GM13977 (cell line): ENCODE results near the gene PPP1R14C.
"Not testable (repeated sequence)": the region's sequence is repeated elsewhere in the genome, so short reads cannot be mapped to it uniquely, and the experiment has no call there.

Source experiments
- DNase-seq: peaks from one replicate; pipeline ENCODE4 v3.0.0; 2012; ENCODE audit warnings: low spot score
- CTCF ChIP-seq: IDR thresholded peaks from 2 replicates; pipeline ENCODE4 v1.5.1; 2012; ENCODE audit warnings: mild to moderate bottlenecking, control low read depth; ENCODE audit not compliant: insufficient read depth; ENCODE audit errors: extremely low read depth, missing control alignments
- in situ Hi-C: fragments of 300-500 bp; cut with MboI; formaldehyde crosslinking; loops from one replicate; pipeline ENCODE4 v1.12.0; 2022; ENCODE audit warnings: low sequenced_read_pairs, low pct_unique_long_range_greater_than_20kb, mixed read lengths, inconsistent platforms; ENCODE audit not compliant: unreplicated experiment

Gene PPP1R14C

DNA sequence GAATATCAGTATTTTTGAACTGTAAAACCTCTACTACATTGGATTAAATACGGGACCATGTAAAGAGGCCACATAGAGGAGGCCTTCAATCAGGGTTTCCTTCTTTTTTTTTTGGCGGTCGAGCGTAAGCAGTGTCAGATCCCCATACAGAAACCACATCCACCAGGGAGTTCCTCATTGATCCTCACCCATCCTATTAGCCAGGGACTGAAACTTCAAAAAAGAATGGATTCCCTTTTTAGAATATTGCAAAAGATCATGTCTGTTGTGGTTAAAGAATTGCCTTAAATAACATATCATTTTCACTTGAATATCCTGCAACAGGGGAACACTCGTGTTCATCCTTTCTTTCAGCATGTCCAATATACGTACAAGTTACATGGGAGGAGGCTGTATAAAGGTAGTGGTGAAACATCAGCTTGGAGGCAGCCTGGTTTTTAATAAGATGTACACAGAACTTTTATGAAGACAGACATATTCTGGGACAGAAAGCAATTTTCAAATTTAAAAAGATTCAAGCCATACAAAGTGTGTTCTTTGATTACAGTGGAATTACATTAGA lies 96.1 kb downstream of the PPP1R14C start:
- DNase-seq, result no peak
- in situ Hi-C loops, result no loop called here
- TF ChIP-seq CTCF, result no peak

DNA sequence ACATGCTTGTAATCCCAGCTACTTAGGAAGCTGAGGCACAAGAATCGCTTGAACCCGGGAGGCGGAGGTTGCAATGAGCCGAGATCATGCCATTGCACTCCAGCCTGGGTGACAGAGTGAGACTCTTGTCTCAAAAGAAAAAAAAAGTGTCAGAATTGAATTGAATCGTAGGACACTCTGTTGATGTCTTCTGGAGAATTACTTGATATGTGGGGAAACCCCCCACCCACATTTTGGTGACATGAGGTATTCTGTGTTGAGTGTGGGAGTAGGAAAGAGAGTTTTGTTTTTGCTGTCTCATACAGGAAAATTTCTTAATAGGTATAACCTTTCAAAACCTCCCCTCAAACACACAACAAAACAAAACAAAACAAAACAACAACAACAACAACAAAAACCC lies 98.9 kb downstream of the PPP1R14C start:
- DNase-seq, result peak; percentile 28
- in situ Hi-C loops, result not testable (repeated sequence)

DNA sequence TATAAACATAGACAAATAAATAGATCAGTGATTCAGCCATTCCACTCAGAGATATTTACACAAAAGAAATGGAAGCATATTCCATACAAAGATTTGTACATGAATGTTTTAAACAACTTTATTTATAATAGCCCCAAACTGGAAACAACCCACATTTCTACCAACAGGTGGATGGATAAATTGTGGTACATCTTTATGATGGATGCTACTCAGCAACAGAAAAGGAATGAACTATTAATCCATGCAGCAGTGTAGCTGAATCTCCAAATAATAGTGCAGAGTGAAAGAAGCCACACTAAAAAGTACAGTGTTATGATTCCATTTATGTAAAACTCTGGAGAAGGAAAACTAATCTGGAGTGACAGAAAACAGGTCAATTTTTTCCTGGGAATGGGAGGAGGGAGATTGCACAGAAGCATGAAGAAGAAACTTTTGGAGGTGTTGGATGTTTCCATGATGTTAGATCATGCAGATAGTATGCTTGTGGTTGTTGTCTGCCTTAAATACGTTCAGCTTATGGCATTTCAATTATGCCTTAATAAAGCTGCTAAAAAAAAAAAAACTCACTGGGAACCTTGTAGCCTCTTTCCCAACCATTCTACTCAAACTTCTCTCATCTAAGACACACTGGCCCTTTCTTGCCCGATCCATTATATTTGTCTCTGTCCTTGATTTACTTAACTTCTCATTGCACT lies 100.9 kb downstream of the PPP1R14C start:
- no peak for DNase-seq
- TF ChIP-seq CTCF, result no peak
- in situ Hi-C loops, result no loop called here

GRCh38 chr6:150245148-150245935 lies 102.5 kb downstream of the PPP1R14C start:
- DNase-seq, result no peak
- TF ChIP-seq CTCF, result no peak
- in situ Hi-C loops, result no loop called here

- no peak for DNase-seq
- no peak for TF ChIP-seq CTCF
- in situ Hi-C loops, result no loop called here
These were observed 105.0 kb downstream of the PPP1R14C start for GRCh38 chr6:150247803-150248202.

DNA sequence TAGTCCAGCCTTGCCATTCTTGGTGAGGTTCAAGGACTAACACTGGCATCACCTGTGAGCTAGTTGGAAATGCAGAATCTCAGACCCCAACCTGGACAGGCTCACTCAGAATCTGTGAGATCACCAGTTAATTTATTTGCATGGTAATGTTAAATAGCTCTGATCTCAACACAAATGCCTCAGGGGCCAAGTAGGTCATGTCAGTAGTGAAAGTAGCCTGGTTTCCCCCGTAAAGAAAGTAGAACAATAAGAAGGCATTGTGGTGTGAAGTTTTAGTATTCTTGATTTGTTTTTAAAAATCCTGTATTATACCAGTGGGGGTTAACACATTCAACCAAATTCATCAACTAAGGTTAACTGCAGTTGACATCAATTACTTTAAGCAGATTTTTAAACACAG lies 105.5 kb downstream of the PPP1R14C start:
- no peak for TF ChIP-seq CTCF
- in situ Hi-C loops, result no loop called here
- DNase-seq, result no peak

DNA sequence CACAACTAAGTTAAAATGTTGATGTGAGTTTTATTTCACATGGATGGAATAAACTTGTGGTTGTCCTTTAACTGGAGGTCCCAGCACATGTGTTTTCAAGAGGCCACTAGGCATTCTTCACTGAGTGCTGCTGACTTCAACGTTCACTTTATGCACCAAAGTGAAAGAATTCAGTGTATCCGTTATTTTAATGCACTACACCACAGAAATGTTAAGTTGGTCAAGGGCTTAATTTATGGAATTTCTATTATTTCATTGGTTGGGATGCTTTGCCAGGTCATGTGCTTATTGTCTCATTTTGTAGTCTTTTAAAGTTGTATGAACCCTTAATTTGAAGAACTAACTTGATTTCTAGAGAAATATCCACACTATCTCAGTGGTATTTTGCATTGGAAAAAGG lies 106.4 kb downstream of the PPP1R14C start:
- DNase-seq, result no peak
- TF ChIP-seq CTCF, result no peak
- in situ Hi-C loops, result no loop called here
